HT1080 (cell line): ENCODE measurements around the gene PLD4. TPM values are rescaled to one million over a fixed set of nuclear protein-coding genes. Genes with fewer than 3 reads are reported as not detected.
A peak's percentile ranks its signal among the peaks of the same experiment; 100 is the strongest.

Experiments
- DNase-seq: peaks from one replicate; pipeline ENCODE4 v3.0.0-alpha.2; 2015; ENCODE audit warnings: low read depth
- total RNA-seq: library from RNA; depleted of rRNA; stranded (reverse); fragments of >200 nt; shearing (Covaris generic); gene quantifications from 2 replicates; pipeline ENCODE4 v1.2.3, GENCODE V29; 2014

Gene PLD4
- total RNA-seq, 1 experiment from 2014 or later, result 0.02 TPM

DNA sequence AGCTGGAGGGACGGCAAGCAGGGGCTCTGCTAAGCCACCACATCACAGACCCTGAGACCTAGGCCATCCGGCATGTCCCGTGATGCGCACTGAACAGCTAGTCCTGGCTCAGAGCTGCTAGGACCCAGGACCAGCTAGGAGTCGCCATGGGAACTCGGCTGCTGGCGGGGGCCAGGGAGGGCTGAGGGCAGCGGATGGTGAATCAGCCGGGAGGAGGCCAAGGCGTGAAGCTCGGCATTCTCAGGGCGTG lies 48.4 kb downstream of the PLD4 start:
- no peak for DNase-seq

DNA sequence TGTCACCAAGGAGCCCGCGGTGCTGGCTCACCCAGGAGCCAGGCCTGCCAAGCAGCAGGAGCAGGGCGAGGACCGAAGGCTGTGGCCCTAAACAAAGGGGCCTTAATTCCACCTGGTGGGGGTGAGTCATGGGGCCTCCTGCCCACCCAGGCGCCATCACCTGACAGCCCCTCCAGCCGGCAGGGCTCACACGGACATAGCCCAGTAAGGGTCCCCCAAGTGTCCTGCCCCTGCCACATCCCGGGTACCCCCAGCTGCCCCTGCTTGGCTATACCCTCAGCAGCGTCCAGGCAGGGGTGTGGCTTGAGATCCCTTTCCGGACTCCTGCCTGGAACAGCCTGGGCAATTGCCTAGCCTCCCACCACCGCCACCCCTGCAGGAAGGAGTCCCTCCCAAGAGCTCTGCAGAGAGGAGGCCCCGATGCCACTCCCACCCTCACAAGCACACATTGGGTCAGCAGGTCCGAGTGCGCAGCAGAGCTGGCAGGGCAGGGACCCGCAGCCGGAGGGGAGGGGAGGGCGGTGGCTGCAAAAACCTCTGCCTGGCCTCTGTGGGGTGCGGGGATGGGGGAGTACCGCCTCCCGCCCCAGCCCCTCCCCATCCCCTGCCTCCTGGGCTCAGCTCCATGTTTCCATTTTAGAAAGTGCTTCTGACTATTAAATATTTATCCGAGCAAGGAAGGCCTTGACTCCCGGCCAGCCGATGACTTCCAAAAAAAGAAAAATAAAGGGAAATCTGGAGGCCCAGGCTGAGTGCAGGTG lies 48.9 kb downstream of the PLD4 start:
- peak; percentile 100 for DNase-seq

DNA sequence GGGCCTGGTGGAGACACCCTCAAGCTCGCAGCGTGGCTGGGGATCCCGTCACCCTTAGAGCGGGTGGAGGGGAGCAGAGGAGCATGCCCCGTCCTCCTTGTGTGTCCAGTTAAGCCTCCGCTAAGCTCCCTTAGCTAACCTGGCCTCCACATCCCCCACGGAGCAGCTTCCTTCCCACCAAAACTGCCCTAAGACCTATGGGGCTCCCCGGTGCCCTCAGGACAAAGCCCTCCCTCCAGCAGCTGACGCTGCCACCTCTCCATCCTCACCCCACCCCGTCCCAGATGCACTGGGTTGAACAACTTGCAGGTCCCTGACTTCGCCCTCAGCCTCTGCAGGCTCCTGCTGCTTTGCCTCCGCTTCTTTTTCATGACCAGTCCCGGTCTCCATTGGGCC lies 49.5 kb downstream of the PLD4 start:
- DNase-seq, result no peak

DNA sequence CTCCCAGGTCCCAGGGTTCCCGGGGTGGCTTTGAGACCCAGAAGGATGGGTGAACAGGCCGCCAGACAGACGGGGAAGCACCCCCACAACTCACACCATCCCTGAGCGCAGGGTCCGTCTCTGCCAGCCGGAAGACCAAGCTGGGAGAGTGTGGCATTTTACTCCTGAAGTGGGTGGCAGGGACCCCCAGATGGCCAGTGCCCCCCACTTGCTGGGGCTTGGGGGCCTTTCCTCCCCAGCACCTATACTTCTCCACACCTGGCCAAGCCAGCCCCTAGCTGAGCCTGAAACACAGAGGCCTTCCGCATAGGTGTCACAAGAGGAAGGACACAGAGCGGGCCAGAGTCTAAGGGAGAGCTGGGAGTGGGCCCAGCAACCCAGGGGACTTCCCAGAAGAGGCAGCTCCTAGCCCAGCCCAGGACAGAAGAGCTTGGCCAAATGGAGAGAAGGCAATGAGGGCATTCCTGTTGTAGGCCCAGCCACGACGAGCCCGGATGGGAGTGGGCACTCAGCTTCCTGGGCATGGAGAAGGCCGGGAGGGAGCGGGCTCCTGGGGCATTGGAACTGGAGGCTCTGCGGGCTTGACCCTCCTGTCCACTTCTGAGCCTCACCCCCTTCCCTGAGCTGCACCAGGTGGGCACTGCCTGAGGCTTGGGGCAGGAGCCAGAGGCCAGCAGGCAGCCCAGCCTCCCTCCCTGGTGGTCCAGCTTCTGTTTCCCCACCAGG lies 50.1 kb downstream of the PLD4 start:
- DNase-seq, result no peak

DNA sequence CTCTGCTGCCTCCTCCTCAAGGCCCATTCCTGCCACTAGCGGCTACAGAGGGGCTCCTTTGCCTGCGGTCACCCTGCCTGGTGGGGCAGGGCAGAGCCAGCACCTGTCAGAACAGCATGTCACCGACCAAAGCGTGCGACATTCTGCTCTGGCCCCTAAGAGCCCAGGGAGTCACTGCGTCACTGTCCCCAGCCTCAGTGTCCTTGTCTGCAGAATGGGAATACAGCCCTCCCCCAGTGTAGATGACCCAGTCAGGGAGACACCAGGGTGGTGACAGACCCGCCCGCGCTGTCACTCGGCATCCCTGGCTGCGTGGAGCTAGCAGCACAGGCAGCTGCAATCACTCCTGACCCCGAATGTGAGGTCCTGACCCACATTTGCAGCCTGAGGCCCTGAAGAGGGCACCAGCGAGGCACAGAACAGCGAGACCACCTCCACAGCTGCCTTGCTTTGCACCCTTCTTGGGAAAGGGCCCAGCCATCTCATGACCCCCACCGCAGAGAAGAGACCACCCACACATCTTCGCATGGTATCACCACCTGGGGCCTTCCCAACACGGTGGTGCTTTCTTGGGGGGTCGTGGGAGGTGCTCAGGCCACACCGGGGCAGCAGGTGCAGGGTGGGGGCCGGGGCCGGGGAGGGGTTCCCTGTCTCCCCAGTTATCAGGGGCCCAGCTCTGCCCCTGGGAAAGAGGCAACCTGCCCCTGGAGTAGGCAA lies 51.0 kb downstream of the PLD4 start:
- DNase-seq, result no peak

DNA sequence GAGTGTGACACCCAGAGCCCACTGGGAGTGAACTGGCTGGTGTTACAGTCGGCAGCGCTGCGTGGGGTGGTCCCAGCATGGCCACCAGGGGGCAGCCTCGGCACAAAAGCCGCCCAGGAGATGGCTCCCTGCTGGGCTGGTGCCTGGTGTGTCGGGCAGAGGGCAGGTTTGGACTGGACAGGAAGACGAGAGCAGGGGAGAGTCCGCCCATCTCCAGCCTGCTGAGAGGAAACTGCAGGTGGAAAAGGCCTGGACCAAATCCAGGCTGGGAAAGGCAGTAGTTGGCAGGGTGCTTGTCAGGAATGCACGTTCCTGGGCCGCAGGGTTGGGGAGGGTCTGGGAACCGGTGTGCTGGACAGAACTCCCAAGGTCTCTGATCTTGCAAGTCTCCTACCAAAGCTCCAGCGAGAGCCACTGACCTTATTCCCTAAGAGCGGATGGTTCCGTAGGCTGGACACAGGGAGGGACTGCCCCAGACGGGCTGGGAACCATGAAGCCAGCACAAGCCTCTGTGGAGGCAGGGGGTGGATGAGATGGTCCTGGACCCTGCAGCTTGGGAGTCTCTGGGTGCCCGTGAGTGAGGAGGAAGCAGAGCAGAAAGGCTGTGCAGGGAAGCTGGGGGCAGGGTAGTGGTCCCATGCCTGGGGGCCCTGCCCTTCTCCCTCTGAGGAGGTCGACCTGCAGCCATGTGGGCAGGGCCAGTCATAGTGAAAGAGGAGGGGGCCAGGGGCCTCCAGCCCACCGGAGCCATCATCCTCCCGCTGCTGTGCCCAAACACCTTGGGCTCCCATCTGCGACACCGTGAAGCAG lies 51.7 kb downstream of the PLD4 start:
- peak; percentile 85 for DNase-seq

DNA sequence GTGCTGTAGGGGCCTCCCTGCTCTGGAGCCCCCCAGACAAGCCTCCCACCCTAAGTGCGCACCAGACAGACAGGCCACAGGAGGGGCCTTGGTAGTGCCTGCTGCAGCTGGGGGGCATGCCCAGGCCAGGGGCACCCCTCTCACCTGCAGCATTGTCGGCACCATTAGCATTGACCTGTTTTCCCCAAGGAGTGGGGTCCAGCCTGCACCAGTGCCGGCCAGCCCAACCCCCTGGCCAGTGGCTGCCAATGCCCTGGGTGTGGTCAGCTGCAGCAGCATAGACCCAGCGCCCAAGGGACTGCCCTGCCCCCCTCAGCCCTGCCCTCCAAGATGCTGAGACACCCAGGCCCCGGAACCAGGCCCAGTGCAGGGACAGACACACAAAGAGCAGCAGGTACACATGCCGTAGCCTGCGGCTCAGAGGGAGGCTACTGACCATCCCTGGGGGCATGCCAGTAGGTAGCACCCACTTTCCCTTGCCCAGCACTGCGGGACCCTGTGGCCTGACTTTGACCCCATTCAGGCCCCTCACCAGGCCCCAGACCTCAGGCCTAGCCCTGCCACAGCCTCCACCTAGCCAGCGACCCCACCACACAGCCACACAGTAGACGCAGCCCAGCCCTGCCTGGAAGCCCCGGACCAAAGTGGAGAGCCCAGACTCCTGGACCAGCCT lies 52.5 kb downstream of the PLD4 start:
- no peak for DNase-seq

DNA sequence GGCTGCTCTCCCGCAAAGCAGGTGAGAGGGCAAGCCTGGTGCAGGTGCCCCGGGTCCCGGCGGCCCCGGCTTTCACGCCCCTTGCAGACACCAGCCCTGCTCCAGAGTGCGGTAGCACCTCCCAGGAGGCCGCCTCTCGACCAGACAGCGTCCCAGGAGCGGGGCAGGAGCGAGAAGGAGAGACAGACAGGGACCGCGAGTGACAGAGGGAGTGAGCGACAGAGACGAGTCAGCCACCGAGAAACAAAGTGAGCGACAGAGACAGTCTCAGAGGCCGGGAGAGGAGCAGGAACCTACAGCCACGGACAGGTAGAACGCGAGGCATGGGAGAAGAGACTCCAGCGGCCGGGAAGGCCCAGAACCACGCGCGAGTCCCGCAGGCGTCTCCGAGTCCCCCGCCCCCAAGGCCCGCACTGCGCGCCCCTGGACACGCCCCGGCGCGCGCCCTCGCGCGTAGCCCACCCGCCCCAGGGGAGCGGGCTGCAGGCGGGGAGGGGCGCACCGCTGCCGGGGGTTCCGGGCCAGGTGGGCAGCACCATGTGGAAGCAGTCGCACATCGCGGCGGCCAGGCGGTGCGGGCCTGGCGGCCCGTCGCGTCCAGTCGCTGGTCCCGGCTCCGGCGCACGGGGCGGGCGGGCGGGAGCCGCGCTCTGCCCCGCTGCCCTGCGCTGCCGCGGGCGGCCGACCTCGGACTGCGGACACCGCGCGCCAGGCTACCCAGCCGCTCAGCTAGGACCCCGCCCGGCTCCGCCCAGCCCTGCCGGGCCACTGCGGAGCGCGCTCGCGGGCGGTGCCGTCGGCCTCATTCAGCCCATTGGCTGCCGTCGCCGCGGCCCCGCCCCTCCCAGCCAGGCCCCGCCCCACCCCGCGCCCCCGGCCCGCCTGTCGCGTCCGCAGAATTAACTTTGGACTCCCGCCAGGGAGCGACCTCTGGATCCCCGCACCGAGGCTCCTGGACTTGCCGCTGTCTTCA lies 53.3 kb downstream of the PLD4 start, which contains the start of gene AHNAK2:
Gene AHNAK2 (minus strand): TSS at position 694 of the 973 bp plus-strand sequence. CDS start 137 bp downstream, at position 557.
- DNase-seq, result no peak

DNA sequence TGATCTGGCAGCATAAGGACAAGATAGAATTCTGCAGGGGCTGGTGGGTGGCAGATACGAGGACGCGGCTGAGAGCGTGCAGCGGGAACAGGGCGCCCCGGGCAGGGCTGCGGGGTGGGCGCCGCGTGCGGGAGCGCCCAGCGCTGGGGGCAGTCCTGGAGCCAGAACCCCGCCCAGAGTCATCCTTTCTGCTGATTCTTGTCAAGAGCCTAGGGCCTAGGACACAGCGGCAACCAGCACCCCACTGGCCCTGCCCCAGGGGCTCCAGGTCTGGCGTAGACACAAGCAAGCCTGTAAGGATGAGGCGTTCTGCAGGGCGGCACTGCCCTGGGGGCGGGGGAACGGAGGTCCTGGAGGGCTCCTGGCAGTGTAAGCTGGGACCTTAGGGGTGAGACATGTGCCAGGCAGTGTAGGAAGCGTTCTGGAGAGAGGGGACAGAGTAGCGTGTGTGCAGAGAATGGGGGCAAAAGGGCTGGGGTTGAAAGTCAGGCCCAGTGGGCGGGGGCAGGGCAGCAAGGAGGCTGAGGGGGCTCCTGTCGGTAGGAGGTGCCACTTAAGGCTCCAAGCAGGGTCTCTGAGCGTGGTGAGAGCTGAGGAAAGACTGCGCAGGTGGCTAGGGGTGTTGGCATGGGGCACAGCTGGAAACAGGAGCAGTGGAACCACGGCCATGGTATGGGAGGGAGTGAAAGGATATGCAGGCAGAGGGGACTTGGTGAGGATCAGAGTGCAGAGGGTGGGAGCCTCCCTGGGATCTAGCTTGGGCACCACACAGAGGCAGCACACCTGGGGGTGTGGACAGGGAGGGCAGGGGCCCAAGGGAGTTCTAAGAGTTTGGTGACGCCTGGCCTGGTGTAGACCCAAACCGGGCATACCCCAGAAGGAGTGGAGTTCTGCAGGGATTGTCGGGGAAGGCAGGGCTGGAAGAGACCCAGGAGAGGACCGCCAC lies 54.3 kb downstream of the PLD4 start:
- no peak for DNase-seq

DNA sequence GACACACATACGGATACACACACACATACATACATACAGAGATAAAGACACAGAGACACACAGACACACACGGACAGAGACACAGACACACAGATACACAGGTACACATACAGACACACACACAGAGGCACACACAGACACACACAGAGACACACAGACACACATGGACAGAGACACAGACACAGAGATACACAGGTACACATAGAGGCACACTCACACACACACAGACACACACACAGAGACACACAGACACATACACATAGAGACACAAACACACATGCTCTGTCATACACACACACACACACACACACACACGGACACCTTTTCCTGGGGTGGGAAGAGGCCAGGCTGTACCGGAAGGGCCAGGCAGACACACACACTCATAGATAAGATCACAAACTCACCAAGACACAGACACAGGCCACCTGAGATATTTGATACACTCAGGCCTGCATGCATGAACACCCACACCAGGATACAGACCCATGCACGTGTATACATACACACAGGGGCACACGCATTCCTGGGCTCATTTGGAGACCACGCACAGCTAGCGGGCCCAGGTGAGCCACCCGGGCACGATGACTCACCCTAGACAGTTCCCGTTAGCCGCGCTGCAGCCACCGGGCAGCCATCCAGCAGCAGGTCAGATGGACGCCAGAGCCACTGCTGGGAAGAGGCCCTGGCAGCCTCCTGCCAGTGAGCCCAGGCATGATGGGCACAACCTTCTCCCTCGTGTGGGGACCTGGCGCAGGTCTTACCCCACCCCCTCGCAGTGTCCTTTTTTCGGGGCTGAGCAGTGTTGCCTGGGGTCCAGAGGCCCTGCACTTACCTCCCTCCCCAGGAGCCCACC lies 55.3 kb downstream of the PLD4 start:
- DNase-seq, result peak; percentile 74

DNA sequence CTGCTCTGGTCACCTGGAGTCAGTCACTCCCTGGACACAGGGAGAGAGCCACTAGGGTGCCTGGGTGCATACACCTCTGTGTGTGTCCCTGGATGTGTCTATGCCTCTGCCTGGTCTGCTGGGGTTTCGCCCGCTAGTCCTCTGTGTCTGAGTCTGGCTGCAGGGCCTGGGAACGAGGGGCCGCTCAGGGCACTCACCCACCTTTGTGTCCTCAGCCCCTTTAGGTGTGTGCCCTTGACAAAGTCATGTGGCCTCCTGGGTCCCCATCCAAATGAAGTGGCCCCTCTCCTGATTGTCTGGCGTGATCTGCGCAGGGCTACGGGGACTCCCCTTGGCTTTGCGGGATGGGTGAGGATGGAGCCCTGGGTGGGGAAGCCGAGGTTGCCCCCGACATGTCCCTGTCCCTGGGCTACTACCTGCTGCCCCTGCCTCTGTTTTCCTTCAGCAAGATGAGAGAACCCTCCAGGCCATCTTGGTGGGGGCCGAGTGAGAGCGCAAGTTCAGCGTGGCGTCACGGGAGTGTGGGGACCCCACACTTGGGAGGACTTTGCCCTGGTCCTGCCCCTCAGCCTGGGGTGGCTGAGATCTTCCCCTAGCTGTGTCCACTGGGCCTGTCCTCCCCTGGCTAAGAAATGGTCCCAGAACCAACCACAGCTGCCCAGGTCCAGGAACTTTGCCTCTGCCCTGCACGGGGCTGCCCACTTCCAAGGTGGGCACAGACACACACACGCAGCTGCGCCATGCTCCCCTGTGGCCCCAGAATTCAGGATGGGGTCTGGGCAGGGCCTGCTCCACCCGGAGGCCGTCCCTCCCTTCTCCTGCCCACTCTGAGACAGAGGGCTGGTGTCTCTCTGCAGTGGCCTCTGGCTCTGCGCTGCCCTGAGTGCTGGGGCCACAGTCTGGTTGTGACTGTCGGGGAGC lies 56.2 kb downstream of the PLD4 start:
- no peak for DNase-seq

DNA sequence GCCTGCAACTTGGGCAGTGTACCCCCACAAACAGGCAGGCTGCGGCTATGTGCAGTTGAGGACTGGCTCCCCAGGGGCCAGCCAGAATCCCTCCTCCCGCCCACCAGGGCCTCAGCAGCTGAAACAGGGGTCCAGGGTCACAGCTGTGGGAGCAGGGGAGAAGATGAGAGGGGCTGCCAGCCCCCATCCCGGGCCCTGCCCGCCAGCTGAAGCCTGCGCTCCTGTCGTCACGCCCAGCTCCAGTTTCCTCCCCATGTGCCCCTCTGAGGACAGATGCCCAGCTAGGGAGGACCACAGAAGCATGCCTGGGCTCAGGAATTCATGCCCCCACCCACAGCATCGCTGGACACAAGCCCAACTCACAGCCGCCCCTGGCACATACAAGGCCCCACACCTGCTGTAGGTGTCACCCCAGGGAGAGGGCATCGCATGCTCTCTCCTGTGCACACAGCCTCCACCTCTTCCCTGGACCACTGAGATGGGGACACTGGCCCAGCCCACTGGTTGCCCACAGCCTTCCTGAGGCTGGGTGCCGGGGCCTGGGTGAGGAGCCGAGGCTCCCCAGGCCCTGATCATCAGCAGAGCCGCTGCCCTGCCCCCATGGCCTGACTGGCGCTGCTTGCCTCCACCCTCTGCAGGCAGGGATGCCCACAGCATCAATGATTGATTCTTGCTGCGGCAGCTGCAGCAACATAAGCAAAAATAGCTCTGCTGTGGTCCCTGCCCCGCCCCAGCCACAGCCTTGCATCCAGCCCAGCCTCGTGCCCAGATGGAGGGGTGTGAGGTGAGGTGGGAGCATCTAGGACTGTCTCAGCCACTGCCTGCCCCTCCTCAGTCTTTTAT lies 57.2 kb downstream of the PLD4 start:
- no peak for DNase-seq

DNA sequence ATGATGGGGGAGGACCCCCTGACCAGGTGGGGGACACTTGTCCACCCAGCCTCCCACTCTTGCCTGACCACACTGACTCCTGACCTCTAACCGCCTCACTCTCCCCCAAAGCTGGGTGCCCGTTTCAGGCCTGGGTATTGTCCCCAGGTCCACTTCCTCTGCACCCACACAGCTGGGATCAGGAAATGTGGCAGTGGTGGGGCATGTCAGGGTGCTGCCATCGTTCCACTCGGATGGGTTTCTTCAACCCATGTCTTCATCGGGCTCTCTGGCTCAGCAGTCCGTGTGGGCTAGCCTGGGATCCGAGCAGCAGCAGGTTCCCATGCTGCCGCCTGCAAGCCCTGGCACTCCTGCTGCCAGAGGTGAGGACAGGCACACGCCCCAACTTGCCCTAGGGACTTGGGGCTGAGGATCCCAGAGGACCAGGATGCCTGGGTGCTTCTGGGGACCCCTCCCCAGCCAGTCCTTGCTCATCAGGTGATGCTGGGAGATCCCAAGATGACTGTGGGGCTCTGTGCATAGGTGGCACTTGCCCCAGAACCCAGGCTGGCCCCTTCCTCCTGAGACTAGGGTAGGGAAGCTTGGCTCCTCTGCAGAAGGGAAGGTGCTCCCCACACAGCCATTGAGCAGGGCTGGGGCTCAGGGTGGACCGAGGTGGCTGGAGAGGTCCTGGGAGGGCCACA lies 58.0 kb downstream of the PLD4 start:
- DNase-seq, result no peak
